Common myeloid progenitor, CD34-positive (primary cell): ENCODE results near the gene UBE3A.

Experiments
- CTCF ChIA-PET: fragments of 350-600 bp; sonication (Branson Sonifier 250); formaldehyde crosslinking; loops from one replicate; lab custom pipeline; 2021; ENCODE audit warnings: antibody characterized with exemption; lab: Charles Lee
- POLR2A ChIA-PET: fragments of 350-600 bp; sonication (Branson Sonifier 250); formaldehyde crosslinking; loops from one replicate; lab custom pipeline; 2021; ENCODE audit warnings: antibody characterized with exemption; lab: Charles Lee
- DNase-seq, 3 donors: peaks; one replicate each; pipeline versions ENCODE4 v3.0.0 to v3.0.0-alpha.2; 2013
- H3K27ac ChIP-seq, 2 experiments: 1 replicate in 1 of 2; 2 replicates in 1 of 2; pipeline ENCODE4 v1.7.0; 2013; ENCODE audit warnings: inconsistent platforms in 2 of 2, low read length in 2 of 2, mild to moderate bottlenecking in 2 of 2, low read depth in 1 of 2, moderate library complexity in 1 of 2; ENCODE audit not compliant: severe bottlenecking in 2 of 2, insufficient read depth in 1 of 2, poor library complexity in 1 of 2
- H3K27me3 ChIP-seq, 5 experiments: replicated peaks in 2 of 5; 1 replicate in 3 of 5; 2 replicates in 2 of 5; pipeline versions ENCODE4 v1.6.1 to v1.7.0; 2013; ENCODE audit warnings: low read length in 4 of 5, mild to moderate bottlenecking in 2 of 5, moderate library complexity in 2 of 5, inconsistent platforms in 1 of 5; ENCODE audit not compliant: insufficient read depth in 5 of 5, control insufficient read depth in 4 of 5
- H3K36me3 ChIP-seq, 4 experiments: 1 replicate in 2 of 4; 2 replicates in 2 of 4; pipeline versions ENCODE4 v1.6.1 to v1.7.0; 2013; ENCODE audit warnings: low read length in 3 of 4, control low read depth in 1 of 4, mild to moderate bottlenecking in 1 of 4; ENCODE audit not compliant: control insufficient read depth in 4 of 4, insufficient read depth in 4 of 4
- H3K4me1 ChIP-seq, 4 experiments: 1 replicate in 3 of 4; 2 replicates in 1 of 4; pipeline versions ENCODE4 v1.6.1 to v1.7.1; 2013; ENCODE audit warnings: low read length in 3 of 4, mild to moderate bottlenecking in 3 of 4, control low read depth in 1 of 4, inconsistent platforms in 1 of 4, moderate library complexity in 1 of 4; ENCODE audit not compliant: control insufficient read depth in 4 of 4, insufficient read depth in 4 of 4; ENCODE audit errors: control extremely low read depth in 1 of 4
- H3K4me3 ChIP-seq, 7 experiments: 1 replicate in 4 of 7; 2 replicates in 3 of 7; pipeline versions ENCODE4 v1.5.1 to v1.7.0; 2013; ENCODE audit warnings: mild to moderate bottlenecking in 7 of 7, low read length in 6 of 7, moderate library complexity in 6 of 7, inconsistent platforms in 2 of 7, low read depth in 2 of 7, control low read depth in 1 of 7; ENCODE audit not compliant: insufficient read depth in 4 of 7, control insufficient read depth in 1 of 7; ENCODE audit errors: extremely low read depth in 1 of 7
- H3K9me3 ChIP-seq, 5 experiments: 1 replicate in 4 of 5; 2 replicates in 1 of 5; pipeline versions ENCODE4 v1.6.1 to v1.7.1; 2013; ENCODE audit warnings: low read length in 4 of 5, mild to moderate bottlenecking in 2 of 5, inconsistent platforms in 1 of 5, low read depth in 1 of 5, moderate library complexity in 1 of 5; ENCODE audit not compliant: control insufficient read depth in 4 of 5, insufficient read depth in 2 of 5; ENCODE audit errors: control extremely low read depth in 1 of 5
- WGBS: methylation state at CpG from one replicate; pipeline ENCODE4 v1.1.5; 2013; ENCODE audit not compliant: insufficient coverage; 5-methylcytosine and 5-hydroxymethylcytosine counted together

The UBE3A gene

GRCh38 chr15:25347707-25348106 is 91.1 kb downstream of the UBE3A start:
- H3K9me3 ChIP-seq, result peaks cover 3 to 24% (median 10%) of the 10 kb centered on the region in 5 experiments
- no peak overlapping the region for H3K27ac ChIP-seq
- no CpG with 5 or more reads among the region's 2 CpGs for WGBS
- peaks cover 0 to 3% (median 0%) of the 10 kb centered on the region in 4 experiments for H3K4me1 ChIP-seq
- no peak overlapping the region for H3K4me3 ChIP-seq
- CTCF ChIA-PET, result no interaction called here
- H3K27me3 ChIP-seq, result no peaks in the 10 kb centered on the region
- no peak for DNase-seq
- H3K36me3 ChIP-seq, result peaks cover 21 to 76% (median 31%) of the 10 kb centered on the region in 4 experiments
- POLR2A ChIA-PET, result no interaction called here

GRCh38 chr15:25346371-25346770 is 92.5 kb downstream of the UBE3A start:
- Histone ChIP-seq H3K4me1 (peaks cover 0 to 3% (median 0%) of the 10 kb centered on the region in 4 experiments), H3K4me3 (no peak overlapping the region), H3K27me3 (no peaks in the 10 kb centered on the region), H3K9me3 (peaks cover 3 to 25% (median 9%) of the 10 kb centered on the region in 5 experiments), H3K27ac (no peak overlapping the region), H3K36me3 (peaks cover 21 to 68% (median 29%) of the 10 kb centered on the region in 4 experiments)
- ChIA-PET POLR2A (no interaction called here), CTCF (no interaction called here)
- no CpG with 5 or more reads among the region's 3 CpGs for WGBS
- DNase-seq, result no peak

- 93% methylated on average over 3 of the region's 3 CpGs for WGBS
Observed at GRCh38 chr15:25345943-25346342, 92.9 kb downstream of the UBE3A start.

GRCh38 chr15:25342629-25343028 is 96.2 kb downstream of the UBE3A start:
- Histone ChIP-seq H3K9me3 (peaks cover 0 to 11% (median 0%) of the 10 kb centered on the region in 5 experiments), H3K36me3 (peaks cover 17 to 60% (median 29%) of the 10 kb centered on the region in 4 experiments), H3K4me3 (no peak overlapping the region), H3K27me3 (no peaks in the 10 kb centered on the region), H3K27ac (no peak overlapping the region), H3K4me1 (peaks cover 0 to 3% (median 0%) of the 10 kb centered on the region in 4 experiments)
- CTCF ChIA-PET, result no interaction called here
- POLR2A ChIA-PET, result interaction anchor here (0.7 kb wide), 1 partner anchor 52 kb away, joined by 5 read pairs; no protein-coding TSS in a partner anchor
- WGBS, result 100% methylated on average over 1 of the region's 3 CpGs
- peak in 1 of 3 donors; percentile 10 for DNase-seq

More at GRCh38 chr15:25345943-25346342, 92.9 kb downstream of the UBE3A start:
- POLR2A ChIA-PET, result no interaction called here
- no peak overlapping the region for H3K27ac ChIP-seq
- peaks cover 20 to 64% (median 25%) of the 10 kb centered on the region in 4 experiments for H3K36me3 ChIP-seq
- no peak for DNase-seq
- H3K27me3 ChIP-seq, result no peaks in the 10 kb centered on the region
- peaks cover 3 to 25% (median 7%) of the 10 kb centered on the region in 5 experiments for H3K9me3 ChIP-seq
- CTCF ChIA-PET, result no interaction called here
- H3K4me1 ChIP-seq, result peaks cover 0 to 3% (median 0%) of the 10 kb centered on the region in 4 experiments
- H3K4me3 ChIP-seq, result no peak overlapping the region

- Histone ChIP-seq H3K4me1 (no peaks in the 10 kb centered on the region), H3K36me3 (peaks cover 20 to 71% (median 44%) of the 10 kb centered on the region in 4 experiments), H3K27ac (no peak overlapping the region), H3K4me3 (no peak overlapping the region), H3K9me3 (peaks cover 0 to 16% (median 2%) of the 10 kb centered on the region in 5 experiments), H3K27me3 (no peaks in the 10 kb centered on the region)
- 100% methylated on average over 1 of the region's 2 CpGs for WGBS
- ChIA-PET POLR2A (no interaction called here), CTCF (no interaction called here)
- DNase-seq, result no peak
Observed at GRCh38 chr15:25339431-25339830, 99.4 kb downstream of the UBE3A start.

GRCh38 chr15:25335279-25335678 is 103.5 kb downstream of the UBE3A start:
- Histone ChIP-seq H3K9me3 (peaks cover 0 to 16% (median 2%) of the 10 kb centered on the region in 5 experiments), H3K27me3 (no peaks in the 10 kb centered on the region), H3K27ac (no peak overlapping the region), H3K4me3 (no peak overlapping the region), H3K4me1 (no peaks in the 10 kb centered on the region), H3K36me3 (peaks cover 18 to 63% (median 43%) of the 10 kb centered on the region in 4 experiments)
- ChIA-PET CTCF (no interaction called here), POLR2A (no interaction called here)
- whole genome bisulfite sequencing, result 97% methylated on average over 4 of the region's 4 CpGs
- no peak for DNase-seq

- no peak overlapping the region for H3K4me3 ChIP-seq
- H3K4me1 ChIP-seq, result no peaks in the 10 kb centered on the region
- POLR2A ChIA-PET, result no interaction called here
- WGBS, result 100% methylated on average over 2 of the region's 2 CpGs
- H3K36me3 ChIP-seq, result peaks cover 8 to 49% (median 30%) of the 10 kb centered on the region in 4 experiments
- H3K9me3 ChIP-seq, result peaks cover 0 to 16% (median 2%) of the 10 kb centered on the region in 5 experiments
- H3K27ac ChIP-seq, result no peak overlapping the region
- CTCF ChIA-PET, result no interaction called here
- H3K27me3 ChIP-seq, result no peaks in the 10 kb centered on the region
- DNase-seq, result no peak
Observed at GRCh38 chr15:25333049-25333448, 105.8 kb downstream of the UBE3A start.
